B cell (primary cell): Measurements from ENCODE around the gene SLC25A48. TPM values are rescaled to one million over a fixed set of nuclear protein-coding genes. Genes with fewer than 3 reads are reported as not detected.

Source experiments
- ATAC-seq: fragments of 200-7000 bp; cut with Tn5 transposase; one replicate; pipeline ENCODE4 v1.10.0; 2021; ENCODE audit warnings: low read depth, mild to moderate bottlenecking, moderate number of reproducible peaks, moderate library complexity
- CTCF ChIA-PET: fragments of 350-600 bp; sonication (Branson Sonifier 250); formaldehyde crosslinking; loops from one replicate; lab custom pipeline; 2021; ENCODE audit warnings: antibody characterized with exemption, inconsistent platforms; lab: Charles Lee
- POLR2A ChIA-PET: fragments of 350-600 bp; sonication (Branson Sonifier 250); formaldehyde crosslinking; loops from one replicate; lab custom pipeline; 2021; ENCODE audit warnings: antibody characterized with exemption; lab: Charles Lee
- DNase-seq: peaks from one replicate; pipeline ENCODE4 v3.0.0; 2013
- H2AFZ ChIP-seq: 2 replicates; pipeline ENCODE4 v1.6.1; 2012; ENCODE audit warnings: mild to moderate bottlenecking, low read depth, low read length; ENCODE audit not compliant: insufficient read depth, poor library complexity, severe bottlenecking
- H3K27ac ChIP-seq, 2 donors: 1 replicate in 1 of 2; 2 replicates in 1 of 2; pipeline ENCODE4 v1.5.1; 2012 to 2013; ENCODE audit warnings: low read length in 2 of 2, mild to moderate bottlenecking in 2 of 2, moderate library complexity in 1 of 2
- H3K27me3 ChIP-seq, 4 experiments: fragments of 200-600 bp in 1 of 4; sonication (generic) in 1 of 4; replicated peaks in 1 of 4; 1 replicate in 2 of 4; 2 replicates in 2 of 4; pipeline versions ENCODE4 v1.6.1 to v1.7.0; 2013 to 2016; ENCODE audit warnings: low read length in 3 of 4, mild to moderate bottlenecking in 2 of 4, mixed read lengths in 1 of 4, moderate library complexity in 1 of 4; ENCODE audit not compliant: insufficient read depth in 4 of 4, control insufficient read depth in 3 of 4; ENCODE audit errors: control extremely low read depth in 1 of 4
- H3K36me3 ChIP-seq, 2 experiments: replicated peaks in 1 of 2; 1 replicate in 1 of 2; 2 replicates in 1 of 2; pipeline versions ENCODE4 v1.6.1 to v1.7.1; 2013; ENCODE audit warnings: low read length in 1 of 2; ENCODE audit not compliant: insufficient read depth in 2 of 2, control insufficient read depth in 1 of 2; ENCODE audit errors: control extremely low read depth in 1 of 2, extremely low read depth in 1 of 2
- H3K4me1 ChIP-seq, 2 donors: fragments of 200-600 bp in 1 of 2; sonication (generic) in 1 of 2; 1 replicate in 1 of 2; 2 replicates in 1 of 2; pipeline versions ENCODE4 v1.5.1 to v1.6.1; 2013 to 2017; ENCODE audit warnings: low read length in 2 of 2; ENCODE audit not compliant: control insufficient read depth in 2 of 2, insufficient read depth in 2 of 2
- H3K4me2 ChIP-seq: replicated peaks from 2 replicates; pipeline ENCODE3; 2012; ENCODE audit warnings: mild to moderate bottlenecking, low read depth, low read length; ENCODE audit not compliant: poor library complexity, severe bottlenecking
- H3K4me3 ChIP-seq, 5 experiments: fragments of 200-600 bp in 1 of 5; sonication (generic) in 1 of 5; 1 replicate in 3 of 5; 2 replicates in 2 of 5; pipeline versions ENCODE4 v1.5.1 to v1.7.0; 2011 to 2016; ENCODE audit warnings: low read length in 4 of 5, mild to moderate bottlenecking in 4 of 5, low read depth in 2 of 5, control low read depth in 1 of 5, moderate library complexity in 1 of 5; ENCODE audit not compliant: insufficient read depth in 1 of 5; ENCODE audit errors: control extremely low read depth in 1 of 5, extremely low read depth in 1 of 5
- H3K79me2 ChIP-seq: fragments of 200-600 bp; sonication (generic); one replicate; pipeline ENCODE4 v1.6.0; 2016; ENCODE audit warnings: low read length; ENCODE audit not compliant: control insufficient read depth, insufficient read depth
- H3K9ac ChIP-seq: fragments of 200-600 bp; sonication (generic); 2 replicates; pipeline ENCODE4 v1.6.1; 2017; ENCODE audit warnings: mild to moderate bottlenecking, low read length, moderate library complexity
- H3K9me3 ChIP-seq, 3 donors: one replicate each; pipeline versions ENCODE4 v1.6.1 to v1.7.1; 2013; ENCODE audit warnings: low read length in 2 of 3; ENCODE audit not compliant: control insufficient read depth in 2 of 3, insufficient read depth in 1 of 3; ENCODE audit errors: control extremely low read depth in 1 of 3
- H4K20me1 ChIP-seq: 2 replicates; pipeline ENCODE4 v1.6.0; 2012; ENCODE audit warnings: mild to moderate bottlenecking, low read length; ENCODE audit not compliant: insufficient read depth, control insufficient read depth, poor library complexity, severe bottlenecking
- H3K27ac Mint-ChIP-seq: one replicate; pipeline ENCODE4 v1.8.0; 2021; ENCODE audit warnings: mixed read lengths
- H3K27me3 Mint-ChIP-seq: one replicate; pipeline ENCODE4 v1.8.0; 2021; ENCODE audit warnings: mixed read lengths
- H3K4me1 Mint-ChIP-seq: one replicate; pipeline ENCODE4 v1.8.0; 2021; ENCODE audit warnings: mixed read lengths
- H3K4me3 Mint-ChIP-seq: one replicate; pipeline ENCODE4 v1.8.0; 2021; ENCODE audit warnings: mixed read lengths
- H3K9me3 Mint-ChIP-seq: one replicate; pipeline ENCODE4 v1.8.0; 2022; ENCODE audit warnings: mixed read lengths; ENCODE audit not compliant: insufficient read depth
- CTCF ChIP-seq: fragments of 200-600 bp; IDR thresholded peaks from one replicate; pipeline ENCODE4 v1.8.0; 2022; ENCODE audit warnings: antibody characterized with exemption, mild to moderate bottlenecking
- EZH2 ChIP-seq: IDR thresholded peaks from 2 replicates; pipeline ENCODE4 v1.6.1; 2012; ENCODE audit warnings: borderline replicate concordance, low read depth, mild to moderate bottlenecking, moderate library complexity, low read length; ENCODE audit not compliant: insufficient read depth, poor library complexity, severe bottlenecking
- WGBS: methylation state at CpG from one replicate; pipeline ENCODE4 v1.1.5; 2013; ENCODE audit warnings: missing lambda C conversion rate; ENCODE audit not compliant: insufficient coverage; 5-methylcytosine and 5-hydroxymethylcytosine counted together
- intact Hi-C: fragments of 100-400 bp; cut with micrococcal nuclease; formaldehyde crosslinking; loops from one replicate; pipeline ENCODE4 v1.10.0; 2022
- polyA plus RNA-seq: library from polyadenylated mRNA; depleted of rRNA; stranded (reverse); fragments of >200 nt; gene quantifications from 2 replicates; pipeline ENCODE4 v1.2.3, GENCODE V29; 2012
- total RNA-seq, 2 donors: library from RNA; stranded (reverse); fragments of 120-200 nt in 1 of 2; gene quantifications; 1 replicate in 1 of 2; 2 replicates in 1 of 2; pipeline versions ENCODE4 v1.2.3 to v1.2.4, GENCODE V29; 2013 to 2022

Gene SLC25A48
- total and polyA plus RNA-seq, 2 donors (not counting 1 experiment from before 2014, with no cell fraction given), result not detected

- POLR2A ChIA-PET, result no interaction called here
- H3K27ac ChIP-seq, result no peak overlapping the region
- CTCF ChIA-PET, result interaction anchor here (1.0 kb wide), 1 partner anchor 10 kb away, joined by 3 read pairs; no protein-coding TSS in a partner anchor
- H4K20me1 ChIP-seq, result no peaks in the 10 kb centered on the region
- Mint-ChIP-seq H3K27ac (no peak overlapping the region), H3K27me3 (peaks cover 37% of the 10 kb centered on the region), H3K9me3 (no peaks in the 10 kb centered on the region), H3K4me1 (peaks cover 5% of the 10 kb centered on the region), H3K4me3 (no peak overlapping the region)
- no peak overlapping the region for H3K9ac ChIP-seq
- WGBS, result 100% methylated on average over 2 of the region's 3 CpGs
- H3K4me1 ChIP-seq, result peaks cover 0 to 3% of the 10 kb centered on the region in 2 donors
- intact Hi-C loops, result no loop called here
- no peaks in the 10 kb centered on the region for H3K79me2 ChIP-seq
- no peak overlapping the region for H2AFZ ChIP-seq
- no peak overlapping the region for H3K4me2 ChIP-seq
- H3K36me3 ChIP-seq, result no peaks in the 10 kb centered on the region
- ATAC-seq, result no peak
- no peak for TF ChIP-seq CTCF
- TF ChIP-seq EZH2, result no peak
- DNase-seq, result no peak
- no peak overlapping the region for H3K4me3 ChIP-seq
- no peaks in the 10 kb centered on the region for H3K9me3 ChIP-seq
- peaks cover 0 to 6% (median 5%) of the 10 kb centered on the region in 4 experiments for H3K27me3 ChIP-seq
These were observed 100.5 kb downstream of the SLC25A48 start for GRCh38 chr5:135934939-135935338.

GRCh38 chr5:135937245-135937911 is 102.9 kb downstream of the SLC25A48 start:
- H2AFZ ChIP-seq, result no peak overlapping the region
- CTCF ChIA-PET, result no interaction called here
- intact Hi-C loops, result no loop called here
- no peak overlapping the region for H3K4me3 ChIP-seq
- 100% methylated on average over 2 of the region's 5 CpGs for WGBS
- POLR2A ChIA-PET, result no interaction called here
- no peak overlapping the region for H3K27ac Mint-ChIP-seq
- no peak for TF ChIP-seq CTCF
- TF ChIP-seq EZH2, result no peak
- no peaks in the 10 kb centered on the region for H3K27me3 ChIP-seq
- peaks cover 25% of the 10 kb centered on the region for H3K27me3 Mint-ChIP-seq
- H3K9ac ChIP-seq, result no peak overlapping the region
- no peaks in the 10 kb centered on the region for H3K4me1 ChIP-seq
- no peak for ATAC-seq
- no peaks in the 10 kb centered on the region for H3K9me3 ChIP-seq
- no peak overlapping the region for H3K4me3 Mint-ChIP-seq
- H3K4me2 ChIP-seq, result no peak overlapping the region
- no peaks in the 10 kb centered on the region for H3K79me2 ChIP-seq
- no peaks in the 10 kb centered on the region for H3K4me1 Mint-ChIP-seq
- no peaks in the 10 kb centered on the region for H3K9me3 Mint-ChIP-seq
- no peaks in the 10 kb centered on the region for H3K36me3 ChIP-seq
- no peak overlapping the region for H3K27ac ChIP-seq
- no peak for DNase-seq
- H4K20me1 ChIP-seq, result no peaks in the 10 kb centered on the region
